ENCODE results near the gene ZNF175. TPM values are rescaled to one million over a fixed set of nuclear protein-coding genes. Genes with fewer than 3 reads are reported as not detected.

Gene ZNF175
- polyA plus RNA-seq, 3 donors = 15.8 to 20.0 (median 17.8) TPM

DNA sequence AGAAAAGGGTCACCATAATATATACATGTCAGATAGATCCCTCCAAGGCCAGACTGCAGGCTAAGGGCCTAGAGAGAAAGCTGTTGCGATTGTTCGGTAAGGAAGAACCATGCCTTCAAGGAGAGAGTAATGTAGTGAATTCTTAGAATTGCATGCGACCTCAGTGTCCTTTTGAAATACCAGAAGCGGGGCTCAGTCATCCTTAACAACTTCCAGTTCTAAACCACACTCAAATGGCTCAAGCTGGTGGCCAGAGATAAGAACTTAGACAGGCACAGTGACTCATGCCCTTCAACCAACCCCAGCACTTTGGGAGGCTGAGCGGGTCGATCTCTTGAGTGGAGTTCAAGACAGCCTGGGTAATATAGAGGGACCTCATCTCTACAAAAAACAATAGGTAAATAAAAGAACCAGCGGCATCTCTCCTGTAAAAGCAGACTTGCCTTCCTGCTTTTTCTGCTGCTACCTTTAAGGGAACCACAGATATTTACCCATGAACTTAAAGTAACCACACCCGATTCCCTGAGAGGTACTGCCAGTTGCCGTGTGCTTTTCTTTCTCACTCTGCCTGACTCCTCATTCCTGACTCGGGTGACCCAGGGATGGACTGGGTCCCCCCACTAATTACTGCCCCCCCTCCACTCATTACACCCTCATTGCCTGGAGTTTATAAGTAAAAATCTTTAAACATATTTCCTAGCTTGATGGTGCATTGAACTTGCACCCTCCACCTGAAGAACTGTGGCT, 24.3 kb upstream of the ZNF175 start:
- no peak for DNase-seq (ENCODE audit: extremely low read depth in 1 of 11, low read depth in 9 of 11, low spot score in 4 of 11)

DNA sequence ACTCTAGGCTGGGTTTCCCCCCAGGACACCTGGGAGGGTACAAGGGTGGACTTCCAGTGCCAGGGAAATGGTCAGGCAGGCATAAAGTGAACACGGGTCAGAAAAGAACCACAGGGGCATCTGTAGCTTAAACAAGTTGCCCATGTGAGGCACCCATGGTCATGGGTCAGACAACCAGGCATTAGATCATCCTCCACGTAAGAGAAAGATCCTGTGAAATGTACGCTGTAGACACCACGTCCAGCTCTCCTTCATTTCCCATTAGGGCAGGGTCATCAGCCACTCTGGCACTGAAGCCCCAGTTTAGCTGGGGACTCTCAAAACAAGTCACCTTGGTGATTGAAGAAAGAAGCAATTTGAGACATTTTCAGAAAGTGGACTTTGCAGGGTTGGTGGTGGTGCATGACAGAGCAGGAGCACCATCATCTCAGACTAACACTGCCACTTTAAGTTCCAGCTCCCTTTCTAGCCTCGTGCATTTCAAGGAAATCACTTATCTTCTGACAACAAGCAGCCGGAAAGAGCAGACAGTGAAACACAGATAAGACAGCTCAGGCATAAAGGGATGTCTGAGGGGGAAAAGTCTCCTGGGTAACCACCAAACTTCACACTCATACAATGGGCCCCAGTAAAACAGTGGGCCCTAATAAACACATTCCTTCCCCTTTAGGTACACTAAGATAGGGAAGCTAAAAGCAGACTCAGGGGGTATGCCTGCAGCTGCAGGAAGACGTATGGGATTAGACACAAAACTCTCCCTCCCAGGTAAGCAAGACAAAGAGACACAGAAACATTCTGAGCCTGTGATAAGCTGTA, 23.5 kb upstream of the ZNF175 start:
- DNase-seq (ENCODE audit: extremely low read depth in 1 of 11, low read depth in 9 of 11, low spot score in 4 of 11) = no peak

DNA sequence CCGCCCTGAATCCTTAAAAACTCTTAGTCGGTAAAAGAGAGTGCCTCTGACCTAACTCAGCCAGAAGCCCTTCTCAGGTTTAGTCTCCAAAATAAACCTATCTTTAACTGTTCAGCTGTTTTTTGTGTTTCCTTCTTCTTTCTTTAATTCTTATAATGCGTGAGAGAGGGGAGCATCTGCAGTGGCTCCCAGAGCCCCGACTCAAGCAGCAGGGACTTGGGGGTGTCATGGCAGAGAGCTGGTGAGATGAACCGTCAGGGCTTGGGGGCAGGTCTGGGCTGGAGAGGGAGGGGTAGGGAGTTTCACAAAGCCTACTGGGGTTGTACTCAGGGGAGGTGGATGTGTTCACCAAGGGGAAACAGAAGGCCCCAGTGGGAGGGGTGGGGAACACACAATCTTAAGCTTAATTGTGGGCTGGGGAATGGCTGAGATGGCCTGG, 22.9 kb upstream of the ZNF175 start:
- DNase-seq (ENCODE audit: extremely low read depth in 1 of 11, low read depth in 9 of 11, low spot score in 4 of 11) = no peak

DNA sequence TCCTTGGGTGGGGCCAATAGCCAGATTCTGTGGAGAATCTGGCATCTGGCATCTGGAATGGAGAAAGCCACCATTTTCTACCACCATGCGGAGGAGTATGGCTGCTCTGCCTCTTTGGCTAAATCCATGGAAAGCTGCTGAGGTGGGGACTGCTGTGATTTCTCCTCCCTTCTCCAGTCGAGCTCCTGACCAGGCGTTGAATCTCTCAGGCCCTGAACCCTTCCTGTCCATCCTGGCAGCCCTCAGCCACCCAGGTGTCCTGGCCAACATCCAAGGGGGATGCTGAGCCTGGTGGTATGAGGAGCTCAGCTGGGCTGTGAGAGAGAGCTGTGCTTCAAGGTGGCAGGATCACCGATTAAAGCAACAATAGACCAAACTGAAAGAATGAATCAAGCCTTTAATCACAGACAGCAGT, 22.2 kb upstream of the ZNF175 start:
- no peak for DNase-seq (ENCODE audit: extremely low read depth in 1 of 11, low read depth in 9 of 11, low spot score in 4 of 11)

DNA sequence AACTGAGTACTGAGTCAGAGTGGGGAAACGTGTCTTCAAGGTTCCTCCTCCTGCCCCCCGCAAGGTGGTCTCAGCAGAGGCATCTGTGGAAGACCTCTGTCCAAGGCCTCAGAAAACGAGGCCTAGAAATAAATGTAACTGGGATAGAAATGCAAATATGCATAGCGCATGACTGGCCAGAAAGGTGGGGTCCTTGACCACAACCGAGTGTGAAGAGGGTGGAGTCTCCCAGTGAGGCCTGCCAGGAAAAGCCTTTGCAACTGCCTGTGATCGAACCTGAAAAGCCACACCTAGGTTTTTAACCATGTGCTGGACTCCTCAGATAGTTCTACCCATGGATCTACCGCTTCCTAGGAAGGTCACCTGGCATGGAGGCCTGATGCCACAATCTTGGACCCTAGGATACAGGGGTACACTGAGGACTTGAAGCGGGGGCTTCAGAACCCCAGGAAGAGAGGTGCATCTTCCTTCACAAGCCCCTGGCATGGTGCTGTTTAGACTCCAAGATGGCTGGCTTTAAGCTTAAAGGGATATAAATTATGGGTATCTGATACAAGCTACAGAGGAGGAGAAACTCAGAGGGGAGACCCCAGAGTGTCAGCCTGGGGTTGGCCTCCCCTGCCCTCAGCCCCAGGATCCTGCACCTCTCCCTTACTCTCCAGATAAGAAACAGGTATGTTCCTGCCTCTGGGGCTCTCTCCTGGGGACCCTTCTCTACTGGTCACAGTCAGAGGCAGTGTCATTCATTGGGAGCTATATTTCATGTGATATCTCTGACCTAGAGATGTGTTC, 21.4 kb upstream of the ZNF175 start:
- DNase-seq (ENCODE audit: extremely low read depth in 1 of 11, low read depth in 9 of 11, low spot score in 4 of 11) = no peak

DNA sequence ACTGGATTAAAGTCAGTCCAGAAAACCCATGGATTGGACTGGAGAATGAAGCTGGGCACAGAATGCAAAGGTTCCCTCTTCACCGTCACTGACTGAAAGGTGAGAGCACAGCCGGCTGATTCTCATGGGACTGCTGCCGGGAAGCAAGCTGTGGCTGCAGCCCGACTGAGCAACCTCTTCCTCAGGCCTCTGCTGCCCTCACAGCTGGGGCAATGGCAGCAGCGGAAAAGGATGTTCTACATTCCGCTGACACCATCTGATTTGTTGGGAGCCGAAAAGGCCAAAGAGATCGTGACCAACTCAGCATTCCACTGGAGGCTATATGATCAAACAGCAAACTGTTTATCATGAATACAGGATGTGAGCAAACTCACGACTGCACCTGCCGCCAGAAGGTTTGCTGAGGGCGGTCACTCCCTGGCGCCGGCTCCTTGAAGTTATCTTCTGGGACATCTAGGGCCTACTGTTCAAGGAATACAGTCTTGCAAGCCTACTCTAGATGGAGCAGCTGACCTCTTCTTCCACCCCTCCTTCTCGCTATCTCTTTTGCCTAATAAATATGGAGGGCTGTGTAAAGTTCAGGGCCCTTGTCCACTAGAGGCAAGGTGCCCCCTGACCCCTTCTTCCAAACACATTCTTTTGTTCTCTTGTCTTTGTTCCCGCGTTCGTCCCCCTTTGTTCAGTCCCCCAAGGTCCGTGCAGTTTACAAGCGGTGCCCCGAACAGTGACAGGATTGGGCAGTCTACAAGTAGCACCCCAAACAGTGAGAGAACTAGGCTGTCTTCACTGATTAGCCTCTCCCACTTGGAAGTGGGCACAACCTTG, 20.0 kb upstream of the ZNF175 start:
- no peak for DNase-seq (ENCODE audit: extremely low read depth in 1 of 11, low read depth in 9 of 11, low spot score in 4 of 11)

DNA sequence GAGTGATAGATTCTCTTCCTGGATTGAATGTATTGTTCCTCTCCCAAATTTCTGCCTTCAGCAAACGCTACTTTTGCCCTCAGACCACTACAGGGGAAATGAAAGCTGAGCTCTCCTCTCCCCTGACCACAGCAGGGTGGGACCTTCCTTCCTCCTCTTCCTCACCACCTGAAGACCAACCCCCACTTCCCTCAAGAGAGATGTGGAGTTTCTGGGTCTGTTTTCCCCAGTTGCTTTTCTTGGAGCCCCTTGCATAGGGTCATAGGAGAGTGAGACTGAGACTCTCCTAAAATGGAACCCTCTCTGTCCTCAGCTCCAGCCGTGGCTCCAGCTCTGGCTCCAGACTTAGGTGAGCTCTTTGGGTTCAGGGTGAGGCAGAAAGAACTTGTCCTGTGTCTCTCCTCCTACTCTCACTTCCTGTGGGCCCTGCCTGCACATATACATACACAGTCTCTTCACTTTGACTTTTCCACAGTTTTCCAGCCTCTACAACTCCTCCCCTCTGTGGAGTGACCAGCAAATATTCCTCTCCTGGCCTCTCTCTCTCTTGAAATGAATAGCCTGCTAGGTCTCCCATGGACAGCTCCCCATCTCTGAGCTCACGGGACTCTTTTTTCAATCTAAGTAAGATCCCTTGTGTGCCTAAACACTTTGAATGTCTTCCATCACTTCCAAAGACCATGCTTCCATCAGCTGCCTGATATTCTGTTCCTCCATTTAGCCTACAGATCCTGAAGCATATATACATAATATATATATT, 19.2 kb upstream of the ZNF175 start:
- DNase-seq (ENCODE audit: extremely low read depth in 1 of 11, low read depth in 9 of 11, low spot score in 4 of 11) = no peak

DNA sequence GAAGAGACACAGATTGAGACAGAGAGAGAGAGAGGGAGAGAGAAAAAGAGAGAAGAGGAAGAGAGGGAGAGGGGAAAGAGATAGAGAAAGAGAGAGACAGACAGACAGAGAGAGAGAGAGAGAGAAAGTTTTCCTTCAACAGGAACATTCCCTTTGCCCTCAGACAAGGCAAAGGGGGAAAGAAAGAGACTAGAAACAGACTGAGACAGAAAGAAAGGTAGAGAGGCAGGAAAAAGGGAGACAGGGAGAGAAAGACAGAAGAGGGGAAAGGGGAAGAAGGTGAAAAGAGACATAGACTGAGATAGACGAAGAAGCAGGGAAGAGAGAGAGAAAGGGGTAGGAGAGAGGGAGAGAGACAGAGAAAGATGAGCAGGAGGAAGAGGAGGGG, 18.5 kb upstream of the ZNF175 start:
- DNase-seq (ENCODE audit: extremely low read depth in 1 of 11, low read depth in 9 of 11, low spot score in 4 of 11) = no peak

DNA sequence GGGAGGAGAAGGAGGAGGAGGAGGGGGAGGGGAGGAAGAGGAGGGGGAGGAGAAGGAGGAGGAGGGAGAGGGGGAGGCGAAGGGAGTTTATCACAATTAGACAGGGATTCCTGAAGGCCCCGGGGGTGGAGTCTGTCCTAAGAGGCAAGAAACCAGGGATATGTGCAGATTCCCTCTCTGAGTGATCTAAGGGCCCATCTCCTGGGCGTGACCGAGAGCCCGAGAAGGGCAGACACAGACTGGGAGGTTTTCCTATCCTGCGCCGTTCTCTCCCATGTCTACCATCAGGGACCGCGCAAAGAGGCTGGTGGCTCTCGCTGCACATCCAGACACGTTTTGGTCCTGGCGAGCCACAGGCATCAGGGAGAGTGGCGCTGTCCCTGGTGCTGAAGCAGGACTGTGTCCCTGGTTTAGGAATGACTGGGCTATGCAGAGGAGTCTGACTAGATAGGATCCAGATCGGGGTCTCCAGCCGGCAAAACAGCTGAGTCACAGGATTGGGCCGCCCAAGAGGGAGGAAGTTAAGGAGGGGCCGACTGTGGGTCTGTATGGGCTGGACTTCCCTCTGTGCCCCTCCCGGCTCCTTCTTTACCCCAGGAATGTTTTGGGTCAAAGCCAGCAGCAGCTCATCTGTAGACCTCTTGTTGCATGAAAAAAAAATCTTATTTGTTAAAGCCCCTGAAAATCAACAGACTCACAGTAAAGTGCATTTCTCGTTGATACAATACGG, 17.9 kb upstream of the ZNF175 start:
- peak; percentile 47 to 86 (median 75) for DNase-seq (ENCODE audit: extremely low read depth in 1 of 11, low read depth in 9 of 11, low spot score in 4 of 11)

DNA sequence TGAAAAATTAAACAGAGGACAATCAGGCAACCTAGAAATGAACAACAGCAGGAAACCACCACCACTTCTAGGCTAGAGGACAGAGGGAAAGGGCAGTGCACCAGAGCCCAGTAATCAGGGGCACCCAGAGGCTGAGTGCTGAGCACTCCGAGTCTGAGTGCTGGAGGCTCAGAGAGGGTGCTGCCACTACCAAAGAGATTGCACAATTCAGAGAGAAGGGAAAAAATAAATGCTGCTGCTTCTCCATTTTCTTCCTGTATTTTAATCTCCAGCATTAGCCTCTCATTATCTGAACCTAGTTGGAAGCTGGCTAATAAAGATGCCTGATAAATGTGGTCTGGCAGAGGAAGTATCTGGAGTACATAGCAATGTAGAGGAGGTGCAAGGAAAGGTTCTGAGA, 11.8 kb upstream of the ZNF175 start:
- no peak for DNase-seq (ENCODE audit: extremely low read depth in 1 of 11, low read depth in 9 of 11, low spot score in 4 of 11)

DNA sequence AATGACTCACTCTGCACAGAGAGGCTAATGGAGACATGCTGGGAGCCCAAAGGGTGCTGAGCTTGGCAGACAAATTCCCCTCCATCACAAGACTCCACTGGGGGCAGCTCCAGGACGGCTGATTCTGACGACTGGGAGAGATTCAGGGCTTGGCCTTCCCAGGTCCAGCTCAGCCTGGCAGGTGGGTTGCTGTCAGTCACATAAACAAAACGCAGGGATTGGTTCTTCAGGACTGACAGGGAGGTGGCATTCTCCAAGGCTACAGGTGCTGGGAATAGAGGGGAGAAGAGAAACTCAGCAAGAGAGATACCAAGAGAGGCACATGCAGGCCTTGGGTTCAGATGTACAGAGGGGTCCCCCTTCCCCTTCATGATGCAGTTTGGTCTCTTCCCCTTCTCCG, 10.7 kb upstream of the ZNF175 start:
- no peak for DNase-seq (ENCODE audit: extremely low read depth in 1 of 11, low read depth in 9 of 11, low spot score in 4 of 11)

DNA sequence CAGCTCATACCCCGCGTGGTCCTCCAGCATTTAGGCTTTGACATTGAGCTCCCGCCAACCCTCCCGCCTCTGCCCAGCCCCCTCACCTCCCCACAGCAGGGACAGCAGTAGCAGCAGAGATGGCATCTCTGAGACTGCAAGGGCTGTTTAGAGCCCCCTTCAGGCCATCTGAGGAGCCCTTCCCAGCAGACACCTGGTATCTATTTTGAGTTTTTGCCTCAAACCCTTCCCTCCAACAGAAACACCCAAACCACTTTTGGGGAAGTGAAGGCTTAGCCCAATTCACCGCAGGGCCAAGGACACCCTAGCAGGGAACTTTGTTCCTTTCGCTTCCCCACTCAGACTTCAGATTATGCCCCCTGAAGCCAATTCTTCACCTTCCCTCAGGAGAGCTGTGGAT, 6.3 kb upstream of the ZNF175 start:
- DNase-seq (ENCODE audit: extremely low read depth in 1 of 11, low read depth in 9 of 11, low spot score in 4 of 11) = no peak

DNA sequence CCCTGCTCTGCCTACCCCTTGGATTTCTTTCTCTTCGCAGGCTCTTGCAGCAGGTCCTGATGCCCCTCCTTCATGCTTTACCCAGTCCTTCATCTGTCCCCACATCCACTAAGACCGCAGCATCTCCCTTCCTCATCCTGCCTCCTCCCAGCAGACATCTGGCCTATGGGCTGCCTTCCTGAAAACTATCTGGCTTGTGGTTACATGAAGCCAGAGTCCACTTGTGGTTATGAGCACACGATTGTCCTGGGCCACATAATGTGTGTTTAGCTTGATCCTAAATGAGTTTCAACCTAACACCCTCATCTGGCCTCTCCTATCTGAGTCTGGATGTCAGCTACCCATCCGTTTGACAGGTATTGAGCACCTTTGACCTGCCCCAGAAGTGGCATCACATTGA, 5.5 kb upstream of the ZNF175 start:
- no peak for DNase-seq (ENCODE audit: extremely low read depth in 1 of 11, low read depth in 9 of 11, low spot score in 4 of 11)

DNA sequence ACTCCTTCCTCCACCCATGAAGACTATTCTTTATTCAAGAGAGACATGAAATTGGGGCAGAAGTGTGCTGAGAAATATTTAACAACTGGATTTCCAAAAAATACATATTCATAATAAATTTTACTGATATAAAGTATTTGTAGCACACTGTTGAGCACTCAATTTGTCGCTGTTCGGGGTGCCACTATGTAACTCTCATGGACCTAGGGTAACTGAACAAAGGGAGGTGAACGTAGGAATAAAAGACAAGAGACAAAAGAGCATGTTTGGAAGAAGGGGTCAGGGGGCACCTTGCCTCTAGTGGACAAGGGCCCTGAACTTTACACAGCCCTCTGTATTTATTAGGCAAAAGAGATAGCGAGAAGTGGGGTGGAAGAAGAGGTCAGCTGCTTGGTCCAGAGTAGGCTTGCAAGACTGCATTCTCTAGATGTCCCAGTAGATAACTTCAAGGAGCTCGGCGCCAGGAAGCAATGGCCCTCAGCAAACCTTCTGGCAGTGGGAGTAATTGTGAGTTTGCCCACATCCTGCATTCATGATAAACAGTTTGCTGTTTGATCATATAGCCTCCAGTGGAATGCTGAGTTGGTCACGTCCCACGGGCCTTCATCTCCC, 4.5 kb upstream of the ZNF175 start:
- no peak for DNase-seq (ENCODE audit: extremely low read depth in 1 of 11, low read depth in 9 of 11, low spot score in 4 of 11)

DNA sequence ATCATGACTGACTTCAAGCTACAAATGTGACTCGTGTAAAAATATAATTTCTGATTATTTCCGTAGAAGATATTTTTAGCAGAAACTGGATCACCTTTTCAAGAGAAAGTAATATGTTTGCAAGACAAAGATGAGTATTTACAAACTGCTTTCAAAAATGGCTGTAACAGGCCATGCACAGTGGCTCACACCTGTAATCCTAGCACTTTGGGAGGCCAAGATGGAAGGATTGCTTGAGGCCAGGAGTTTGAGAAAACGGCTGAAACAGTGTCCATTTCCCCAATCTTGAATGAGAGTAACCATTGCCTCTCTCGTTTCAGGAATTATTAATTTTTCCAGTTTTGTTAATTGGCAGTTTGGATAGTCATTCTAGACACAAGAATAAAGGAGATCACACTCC, 3.5 kb upstream of the ZNF175 start:
- DNase-seq (ENCODE audit: extremely low read depth in 1 of 11, low read depth in 9 of 11, low spot score in 4 of 11) = no peak

DNA sequence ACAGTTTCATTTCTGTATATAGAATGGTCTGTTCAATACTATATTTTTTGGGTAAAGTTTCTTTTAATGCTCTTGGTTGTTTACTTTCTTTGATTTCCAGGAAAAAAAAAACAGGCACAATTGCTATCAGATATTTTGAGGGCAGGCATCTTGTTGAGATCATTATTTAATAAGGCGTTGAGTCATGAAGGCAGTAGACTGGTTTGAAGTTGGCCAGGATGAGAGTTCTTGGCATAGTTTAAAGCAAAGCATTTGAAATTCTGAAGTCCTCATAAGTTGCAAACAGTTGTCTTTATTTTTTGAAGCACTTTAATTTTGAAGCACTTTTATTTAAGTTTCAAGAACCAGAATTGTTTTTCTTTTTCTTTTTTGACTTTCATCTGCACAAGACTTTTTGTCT, 2.6 kb upstream of the ZNF175 start:
- no peak for DNase-seq (ENCODE audit: extremely low read depth in 1 of 11, low read depth in 9 of 11, low spot score in 4 of 11)

DNA sequence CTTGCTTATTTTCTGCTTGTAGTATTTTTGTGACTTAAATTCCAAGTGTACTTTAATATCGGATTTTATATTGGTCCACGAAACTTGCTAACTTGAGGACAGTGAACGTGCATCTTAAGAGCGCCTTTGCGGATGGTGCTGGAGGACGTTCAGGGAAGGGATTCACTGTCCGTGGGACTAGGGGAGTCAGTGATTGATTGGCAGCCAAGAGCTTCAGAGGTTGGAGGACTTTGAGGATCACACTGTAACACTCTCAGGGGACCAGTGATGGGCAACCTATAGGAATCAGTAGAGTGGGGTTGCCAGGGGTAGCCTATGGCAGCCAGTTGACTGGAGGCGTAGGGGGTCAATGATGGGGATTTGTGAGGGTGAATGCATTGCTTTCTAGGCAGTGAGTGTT, 516 bp downstream of the ZNF175 start:
- DNase-seq (ENCODE audit: extremely low read depth in 1 of 11, low read depth in 9 of 11, low spot score in 4 of 11) = peak in 3 of 11 donors; percentile 3 to 7 (median 3)
